GM12878 (cell line): ENCODE data around the gene STARD4.

Source experiments
- CBFB ChIP-seq: IDR thresholded peaks from 2 replicates; pipeline ENCODE4 v1.6.1; 2016; ENCODE audit warnings: antibody characterized with exemption, low read depth
- CEBPB ChIP-seq, 2 experiments: fragments of 150-350 bp in 1 of 2; IDR thresholded peaks; 2 replicates each; pipeline ENCODE4 v1.6.1; 2012 to 2014; ENCODE audit warnings: low read depth in 2 of 2, low read length in 2 of 2, borderline replicate concordance in 1 of 2, inconsistent platforms in 1 of 2
- CHD1 ChIP-seq: IDR thresholded peaks from 2 replicates; pipeline ENCODE4 v1.6.1; 2012; ENCODE audit warnings: low read depth, low read length, improper control_type of control experiment
- EZH2 ChIP-seq: IDR thresholded peaks from 2 replicates; pipeline ENCODE4 v1.6.1; 2012; ENCODE audit warnings: low read depth, mild to moderate bottlenecking, control low read depth, inconsistent platforms, low read length, borderline replicate concordance; ENCODE audit not compliant: control insufficient read depth
- FOS ChIP-seq: IDR thresholded peaks from 3 replicates; pipeline ENCODE4 v1.6.1; 2011; ENCODE audit warnings: borderline replicate concordance; ENCODE audit not compliant: insufficient read length; ENCODE audit errors: extremely low read depth
- FOXK2 ChIP-seq: fragments of 450-650 bp; IDR thresholded peaks from 2 replicates; pipeline ENCODE4 v1.6.1; 2017; ENCODE audit warnings: mild to moderate bottlenecking, moderate library complexity
- GATAD2B ChIP-seq: fragments of 450-650 bp; conservative IDR thresholded peaks from 2 replicates; pipeline ENCODE4 v1.6.1; 2017; ENCODE audit warnings: low read depth, mild to moderate bottlenecking, moderate library complexity
- MYC ChIP-seq: IDR thresholded peaks from 2 replicates; pipeline ENCODE4 v1.6.1; 2011; ENCODE audit warnings: mild to moderate bottlenecking, low read length, moderate library complexity, inconsistent platforms; ENCODE audit not compliant: insufficient read depth, insufficient replicate concordance, insufficient read length, severe bottlenecking
- NBN ChIP-seq: fragments of 450-650 bp; IDR thresholded peaks from 2 replicates; pipeline ENCODE4 v1.6.1; 2016
- REST ChIP-seq: IDR thresholded peaks from 2 replicates; pipeline ENCODE4 v1.6.1; 2012; ENCODE audit warnings: mild to moderate bottlenecking, low read depth, low read length
- ZBTB11 ChIP-seq: fragments of 450-650 bp; formaldehyde crosslinking; IDR thresholded peaks from 2 replicates; pipeline ENCODE4 v1.5.0; 2022; ENCODE audit warnings: mild to moderate bottlenecking, missing genetic modification characterization
- TF ChIP-seq, protein P1 (sequence below): IDR thresholded peaks from 2 replicates; pipeline ENCODE4 v1.6.1; 2011; ENCODE audit warnings: mild to moderate bottlenecking, low read depth, low read length, moderate library complexity; ENCODE audit not compliant: insufficient replicate concordance

DNA sequence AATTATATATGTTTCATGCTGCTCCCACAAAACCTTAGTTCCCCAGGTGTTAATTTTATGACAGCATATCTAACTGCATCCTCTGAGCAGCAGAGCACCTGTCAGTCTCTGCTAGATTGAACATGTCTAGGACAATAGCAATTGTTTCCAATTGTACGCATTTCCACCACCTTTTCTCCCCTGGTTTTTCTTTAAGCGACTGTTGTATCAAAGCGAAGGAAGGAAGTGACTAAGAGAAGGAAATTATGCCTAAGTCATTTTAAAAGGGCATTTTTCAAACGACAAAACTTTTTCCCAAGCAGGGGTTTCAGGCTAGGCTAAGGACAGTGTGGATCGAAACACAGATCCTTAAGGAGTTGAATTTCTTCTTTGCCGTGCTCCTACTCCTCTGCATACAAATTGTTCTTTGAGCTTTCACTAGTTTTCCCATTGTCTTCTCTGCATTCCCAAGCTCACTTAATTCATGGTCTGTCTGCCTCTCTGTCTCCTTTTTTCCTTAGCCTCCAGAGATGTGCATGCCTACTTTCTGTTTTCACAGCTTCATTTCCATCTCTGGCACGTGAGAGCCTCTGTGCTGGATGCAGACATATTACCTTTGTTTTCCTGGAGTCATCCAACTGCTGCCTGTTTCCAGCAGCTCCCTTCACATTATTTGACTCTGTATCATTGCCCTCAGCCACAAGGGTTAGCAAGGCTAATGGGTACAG lies 39.4 kb upstream of the STARD4 start:
- TF ChIP-seq CHD1 (no peak), REST (no peak), NBN (no peak), CEBPB (IDR thresholded peaks at IDR 0.05; ENCODE audit: borderline replicate concordance in 1 of 2, low read depth in 2 of 2, low read length in 2 of 2) (no peak), CBFB (no peak), ZBTB11 (CRISPR knock-in tag) (no peak), FOXK2 (no peak), MYC (no peak), GATAD2B (no peak), EZH2 (no peak), FOS (no peak)
- TF ChIP-seq, protein P1, sequence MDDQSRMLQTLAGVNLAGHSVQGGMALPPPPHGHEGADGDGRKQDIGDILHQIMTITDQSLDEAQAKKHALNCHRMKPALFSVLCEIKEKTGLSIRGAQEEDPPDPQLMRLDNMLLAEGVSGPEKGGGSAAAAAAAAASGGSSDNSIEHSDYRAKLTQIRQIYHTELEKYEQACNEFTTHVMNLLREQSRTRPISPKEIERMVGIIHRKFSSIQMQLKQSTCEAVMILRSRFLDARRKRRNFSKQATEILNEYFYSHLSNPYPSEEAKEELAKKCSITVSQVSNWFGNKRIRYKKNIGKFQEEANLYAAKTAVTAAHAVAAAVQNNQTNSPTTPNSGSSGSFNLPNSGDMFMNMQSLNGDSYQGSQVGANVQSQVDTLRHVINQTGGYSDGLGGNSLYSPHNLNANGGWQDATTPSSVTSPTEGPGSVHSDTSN, result no peak
